CD8-positive, alpha-beta memory T cell (primary cell): ENCODE measurements around the gene CDC42EP3. TPM values are rescaled to one million over a fixed set of nuclear protein-coding genes. Genes with fewer than 3 reads are reported as not detected.

ENCODE experiments used
- CTCF ChIA-PET: fragments of 350-600 bp; sonication (Branson Sonifier 250); formaldehyde crosslinking; loops from one replicate; lab custom pipeline; 2021; ENCODE audit warnings: antibody characterized with exemption; lab: Charles Lee
- POLR2A ChIA-PET: fragments of 350-600 bp; sonication (Branson Sonifier 250); formaldehyde crosslinking; loops from one replicate; lab custom pipeline; 2021; ENCODE audit warnings: antibody characterized with exemption; lab: Charles Lee
- DNase-seq, 5 donors: peaks; one replicate each; pipeline versions ENCODE4 v3.0.0 to v3.0.0-alpha.2; 2020 to 2022; ENCODE audit warnings: mixed read lengths in 1 of 5
- H3K27ac ChIP-seq: one replicate; pipeline ENCODE4 v1.7.0; 2013; ENCODE audit warnings: low read depth, mild to moderate bottlenecking, low read length, moderate library complexity
- H3K27me3 ChIP-seq: 2 replicates; pipeline ENCODE4 v1.7.0; 2013; ENCODE audit warnings: low read length, mild to moderate bottlenecking; ENCODE audit not compliant: insufficient read depth, poor library complexity, severe bottlenecking
- H3K36me3 ChIP-seq: 2 replicates; pipeline ENCODE4 v1.7.0; 2013; ENCODE audit warnings: mild to moderate bottlenecking, low read length, moderate library complexity; ENCODE audit not compliant: insufficient read depth
- H3K4me1 ChIP-seq: 2 replicates; pipeline ENCODE4 v1.7.0; 2013; ENCODE audit warnings: mild to moderate bottlenecking, low read length, moderate library complexity; ENCODE audit not compliant: insufficient read depth
- H3K4me3 ChIP-seq: 2 replicates; pipeline ENCODE4 v1.7.0; 2013; ENCODE audit warnings: mild to moderate bottlenecking, low read length
- H3K9me3 ChIP-seq: 2 replicates; pipeline ENCODE4 v1.7.0; 2013; ENCODE audit warnings: mild to moderate bottlenecking, low read length
- H3K27ac Mint-ChIP-seq, 8 donors: one replicate each; pipeline ENCODE4 v1.8.0; 2020 to 2021; ENCODE audit warnings: mixed read lengths in 8 of 8, mild to moderate bottlenecking in 6 of 8, inconsistent platforms in 3 of 8, moderate library complexity in 3 of 8
- H3K27me3 Mint-ChIP-seq, 2 donors: one replicate each; pipeline ENCODE4 v1.8.0; 2020 to 2021; ENCODE audit warnings: mixed read lengths in 2 of 2, mild to moderate bottlenecking in 1 of 2, moderate library complexity in 1 of 2
- H3K36me3 Mint-ChIP-seq, 3 donors: one replicate each; pipeline ENCODE4 v1.8.0; 2020 to 2021; ENCODE audit warnings: mixed read lengths in 3 of 3, inconsistent platforms in 1 of 3, mild to moderate bottlenecking in 1 of 3
- H3K4me1 Mint-ChIP-seq, 3 donors: one replicate each; pipeline ENCODE4 v1.8.0; 2020 to 2021; ENCODE audit warnings: mixed read lengths in 3 of 3, inconsistent platforms in 1 of 3, mild to moderate bottlenecking in 1 of 3
- H3K4me3 Mint-ChIP-seq, 7 donors: one replicate each; pipeline ENCODE4 v1.8.0; 2020 to 2021; ENCODE audit warnings: mixed read lengths in 7 of 7, mild to moderate bottlenecking in 6 of 7, moderate library complexity in 4 of 7, inconsistent platforms in 2 of 7
- H3K9me3 Mint-ChIP-seq, 5 donors: one replicate each; pipeline ENCODE4 v1.8.0; 2020 to 2022; ENCODE audit warnings: mixed read lengths in 5 of 5, mild to moderate bottlenecking in 3 of 5, moderate library complexity in 2 of 5, inconsistent platforms in 1 of 5
- polyA plus RNA-seq: library from polyadenylated mRNA; unstranded; fragments of 300-500 nt; fragmentation: Illumina TruSeq; gene quantifications from one replicate; pipeline ENCODE4 v1.2.3, GENCODE V29; 2021
- total RNA-seq, 2 experiments: library from RNA; stranded (reverse); gene quantifications; one replicate each; pipeline ENCODE4 v1.2.3, GENCODE V29; 2021

CDC42EP3 gene
- total and polyA plus RNA-seq, 3 experiments from 2014 or later, result 37.1 to 141 (median 39.1) TPM

GRCh38 chr2:37663390-37663789 is 8.1 kb downstream of the CDC42EP3 start:
- Histone ChIP-seq H3K4me3 (no peak overlapping the region), H3K27me3 (no peaks in the 10 kb centered on the region), H3K27ac (no peak overlapping the region), H3K36me3 (no peaks in the 10 kb centered on the region), H3K9me3 (no peaks in the 10 kb centered on the region), H3K4me1 (peaks cover 37% of the 10 kb centered on the region)
- Mint-ChIP-seq H3K27ac (peak overlapping the region; percentile 48 to 96 (median 90)), H3K27me3 (peaks cover 0 to 1% of the 10 kb centered on the region in 2 donors), H3K4me3 (peak overlapping the region; percentile 14 to 80 (median 40)), H3K4me1 (peaks cover 92 to 99% (median 96%) of the 10 kb centered on the region in 3 donors), H3K36me3 (peaks cover 4 to 69% (median 17%) of the 10 kb centered on the region in 3 donors), H3K9me3 (no peaks in the 10 kb centered on the region)
- POLR2A ChIA-PET, result no interaction called here
- DNase-seq, result no peak
- CTCF ChIA-PET, result no interaction called here

GRCh38 chr2:37659723-37660122 is 11.7 kb downstream of the CDC42EP3 start:
- H3K27me3 Mint-ChIP-seq, result no peaks in the 10 kb centered on the region
- H3K4me3 ChIP-seq, result no peak overlapping the region
- DNase-seq, result no peak
- peaks cover 45% of the 10 kb centered on the region for H3K4me1 ChIP-seq
- H3K36me3 ChIP-seq, result no peaks in the 10 kb centered on the region
- H3K27ac Mint-ChIP-seq, result peak overlapping the region; percentile 51 to 99 (median 90)
- no peaks in the 10 kb centered on the region for H3K27me3 ChIP-seq
- H3K9me3 Mint-ChIP-seq, result no peaks in the 10 kb centered on the region
- ChIA-PET POLR2A (interaction anchor here (1.4 kb wide), 1 partner anchor 12 kb away, joined by 3 read pairs; the partner anchor contains the start of gene CDC42EP3), CTCF (no interaction called here)
- peaks cover 93 to 99% (median 96%) of the 10 kb centered on the region in 3 donors for H3K4me1 Mint-ChIP-seq
- H3K9me3 ChIP-seq, result no peaks in the 10 kb centered on the region
- peak overlapping the region in 4 of 7 donors; percentile 15 to 59 (median 48) for H3K4me3 Mint-ChIP-seq
- no peak overlapping the region for H3K27ac ChIP-seq
- peaks cover 4 to 70% (median 21%) of the 10 kb centered on the region in 3 donors for H3K36me3 Mint-ChIP-seq

- Mint-ChIP-seq H3K4me3 (peak overlapping the region in 5 of 7 donors; percentile 2 to 62 (median 49)), H3K27me3 (no peaks in the 10 kb centered on the region), H3K4me1 (peaks cover 94 to 99% (median 98%) of the 10 kb centered on the region in 3 donors), H3K9me3 (no peaks in the 10 kb centered on the region), H3K36me3 (peaks cover 3 to 67% (median 25%) of the 10 kb centered on the region in 3 donors), H3K27ac (peak overlapping the region; percentile 53 to 99 (median 90))
- Histone ChIP-seq H3K4me3 (no peak overlapping the region), H3K4me1 (peaks cover 56% of the 10 kb centered on the region), H3K27me3 (no peaks in the 10 kb centered on the region), H3K36me3 (no peaks in the 10 kb centered on the region), H3K27ac (no peak overlapping the region), H3K9me3 (no peaks in the 10 kb centered on the region)
- ChIA-PET CTCF (interaction anchor here (1.1 to 1.8 kb wide), 3 partner anchors 10 to 244 kb away, joined by 3 to 5 read pairs (median 4); no protein-coding TSS in a partner anchor), POLR2A (interaction anchor here (1.4 kb wide), 1 partner anchor 13 kb away, joined by 3 read pairs; the partner anchor contains the start of gene CDC42EP3)
- no peak for DNase-seq
Measured at GRCh38 chr2:37658682-37659081, 12.8 kb downstream of the CDC42EP3 start.

- DNase-seq, result no peak
- Mint-ChIP-seq H3K36me3 (peaks cover 0 to 66% (median 22%) of the 10 kb centered on the region in 3 donors), H3K27ac (peak overlapping the region; percentile 80 to 99 (median 94)), H3K27me3 (no peaks in the 10 kb centered on the region), H3K4me3 (peak overlapping the region; percentile 1 to 75 (median 35)), H3K9me3 (no peaks in the 10 kb centered on the region), H3K4me1 (peaks cover 96 to 100% (median 100%) of the 10 kb centered on the region in 3 donors)
- Histone ChIP-seq H3K27me3 (no peaks in the 10 kb centered on the region), H3K27ac (no peak overlapping the region), H3K4me1 (peaks cover 63% of the 10 kb centered on the region), H3K4me3 (no peak overlapping the region), H3K9me3 (no peaks in the 10 kb centered on the region), H3K36me3 (no peaks in the 10 kb centered on the region)
- CTCF ChIA-PET, result interaction anchor here (0.7 to 1.8 kb wide), 6 partner anchors 8 to 243 kb away, joined by 3 to 6 read pairs (median 4); no protein-coding TSS in a partner anchor
- POLR2A ChIA-PET, result interaction anchor here (0.7 to 1.3 kb wide), 3 partner anchors 9 to 12 kb away, joined by 3 read pairs; no protein-coding TSS in a partner anchor
Measured at GRCh38 chr2:37657471-37657870, 14.0 kb downstream of the CDC42EP3 start.

GRCh38 chr2:37656512-37657423 is 14.7 kb downstream of the CDC42EP3 start:
- Histone ChIP-seq H3K36me3 (no peaks in the 10 kb centered on the region), H3K4me3 (no peak overlapping the region), H3K27ac (no peak overlapping the region), H3K9me3 (no peaks in the 10 kb centered on the region), H3K4me1 (peaks cover 67% of the 10 kb centered on the region), H3K27me3 (no peaks in the 10 kb centered on the region)
- ChIA-PET POLR2A (interaction anchor here (0.7 to 1.3 kb wide), 3 partner anchors 10 to 13 kb away, joined by 3 read pairs; no protein-coding TSS in a partner anchor), CTCF (interaction anchor here (0.7 to 1.8 kb wide), 8 partner anchors 8 to 242 kb away, joined by 3 to 6 read pairs (median 4); no protein-coding TSS in a partner anchor)
- DNase-seq, result peak in 2 of 5 donors; percentile 20 to 28
- Mint-ChIP-seq H3K4me3 (peak overlapping the region; percentile 17 to 75 (median 57)), H3K27ac (peak overlapping the region; percentile 80 to 99 (median 94)), H3K4me1 (peaks cover 93 to 99% (median 99%) of the 10 kb centered on the region in 3 donors), H3K27me3 (no peaks in the 10 kb centered on the region), H3K9me3 (no peaks in the 10 kb centered on the region), H3K36me3 (peaks cover 0 to 64% (median 21%) of the 10 kb centered on the region in 3 donors)

GRCh38 chr2:37654932-37655841 is 16.3 kb downstream of the CDC42EP3 start:
- peaks cover 0 to 64% (median 22%) of the 10 kb centered on the region in 3 donors for H3K36me3 Mint-ChIP-seq
- ChIA-PET CTCF (interaction anchor here (0.8 to 1.0 kb wide), 3 partner anchors 10 to 17 kb away, joined by 3 to 4 read pairs (median 3); no protein-coding TSS in a partner anchor), POLR2A (no interaction called here)
- H3K27ac Mint-ChIP-seq, result peak overlapping the region; percentile 80 to 99 (median 94)
- Histone ChIP-seq H3K36me3 (no peaks in the 10 kb centered on the region), H3K27me3 (no peaks in the 10 kb centered on the region), H3K4me1 (peaks cover 70% of the 10 kb centered on the region), H3K9me3 (no peaks in the 10 kb centered on the region), H3K4me3 (no peak overlapping the region), H3K27ac (no peak overlapping the region)
- peaks cover 94 to 99% (median 98%) of the 10 kb centered on the region in 3 donors for H3K4me1 Mint-ChIP-seq
- no peaks in the 10 kb centered on the region for H3K27me3 Mint-ChIP-seq
- DNase-seq, result peak in 1 of 5 donors; percentile 26
- no peaks in the 10 kb centered on the region for H3K9me3 Mint-ChIP-seq
- H3K4me3 Mint-ChIP-seq, result peak overlapping the region; percentile 35 to 84 (median 72)

- Histone ChIP-seq H3K27me3 (no peaks in the 10 kb centered on the region), H3K4me3 (no peak overlapping the region), H3K27ac (no peak overlapping the region), H3K4me1 (peaks cover 73% of the 10 kb centered on the region), H3K36me3 (no peaks in the 10 kb centered on the region), H3K9me3 (no peaks in the 10 kb centered on the region)
- CTCF ChIA-PET, result interaction anchor here (0.8 to 1.5 kb wide), 4 partner anchors 11 to 34 kb away, joined by 3 to 4 read pairs (median 4); no protein-coding TSS in a partner anchor
- peaks cover 0 to 58% (median 22%) of the 10 kb centered on the region in 3 donors for H3K36me3 Mint-ChIP-seq
- POLR2A ChIA-PET, result no interaction called here
- H3K4me1 Mint-ChIP-seq, result peaks cover 94 to 99% (median 98%) of the 10 kb centered on the region in 3 donors
- H3K9me3 Mint-ChIP-seq, result no peaks in the 10 kb centered on the region
- H3K27me3 Mint-ChIP-seq, result no peaks in the 10 kb centered on the region
- DNase-seq, result no peak
- H3K27ac Mint-ChIP-seq, result peak overlapping the region; percentile 80 to 99 (median 94)
- peak overlapping the region; percentile 35 to 84 (median 74) for H3K4me3 Mint-ChIP-seq
Measured at GRCh38 chr2:37654419-37654818, 17.0 kb downstream of the CDC42EP3 start.
